Fibroblast of lung (primary cell): ENCODE measurements around the gene SMOC2. TPM values are rescaled to one million over a fixed set of nuclear protein-coding genes. Genes with fewer than 3 reads are reported as not detected.

ENCODE experiments used
- DNase-seq, 2 donors: peaks; one replicate each; pipeline versions ENCODE4 v3.0.0 to v3.0.0-alpha.2; 2010; ENCODE audit warnings: low read depth in 2 of 2
- H2AFZ ChIP-seq: 2 replicates; pipeline ENCODE4 v1.5.1; 2012; ENCODE audit warnings: low read length, control low read depth, inconsistent platforms
- H3K27ac ChIP-seq: 2 replicates; pipeline ENCODE4 v1.5.1; 2011; ENCODE audit warnings: low read length, control low read depth; ENCODE audit not compliant: insufficient read depth
- H3K27me3 ChIP-seq: 2 replicates; pipeline ENCODE4 v1.5.1; 2011; ENCODE audit warnings: mild to moderate bottlenecking, low read length; ENCODE audit not compliant: control insufficient read depth, insufficient read depth
- H3K36me3 ChIP-seq: 2 replicates; pipeline ENCODE4 v1.5.1; 2011; ENCODE audit warnings: low read length; ENCODE audit not compliant: control insufficient read depth, insufficient read depth
- H3K4me1 ChIP-seq: 2 replicates; pipeline ENCODE4 v1.5.1; 2011; ENCODE audit warnings: low read length; ENCODE audit not compliant: control insufficient read depth, insufficient read depth; ENCODE audit errors: extremely low read depth
- H3K4me2 ChIP-seq: 2 replicates; pipeline ENCODE4 v1.5.1; 2011; ENCODE audit warnings: low read length, control low read depth; ENCODE audit not compliant: insufficient read depth; ENCODE audit errors: extremely low read depth
- H3K4me3 ChIP-seq, 4 experiments: fragments of 200-600 bp in 1 of 4; sonication (generic) in 1 of 4; replicated peaks in 1 of 4; 2 replicates each; pipeline ENCODE4 v1.5.1; 2011 to 2016; ENCODE audit warnings: low read length in 4 of 4, low read depth in 3 of 4, mild to moderate bottlenecking in 3 of 4, control low read depth in 2 of 4, inconsistent platforms in 1 of 4, mixed read lengths in 1 of 4; ENCODE audit not compliant: insufficient read depth in 1 of 4; ENCODE audit errors: control extremely low read depth in 1 of 4
- H3K79me2 ChIP-seq: 2 replicates; pipeline ENCODE4 v1.5.1; 2012; ENCODE audit warnings: mild to moderate bottlenecking, low read length, inconsistent platforms; ENCODE audit not compliant: control insufficient read depth, insufficient read depth
- H3K9ac ChIP-seq: 2 replicates; pipeline ENCODE4 v1.5.1; 2011; ENCODE audit warnings: mild to moderate bottlenecking, low read length, control low read depth; ENCODE audit not compliant: insufficient read depth
- H3K9me3 ChIP-seq: 2 replicates; pipeline ENCODE4 v1.5.1; 2012; ENCODE audit warnings: low read depth, low read length; ENCODE audit not compliant: control insufficient read depth, insufficient read depth
- H4K20me1 ChIP-seq: 2 replicates; pipeline ENCODE4 v1.5.1; 2011; ENCODE audit warnings: low read length; ENCODE audit not compliant: control insufficient read depth, insufficient read depth; ENCODE audit errors: extremely low read depth
- EZH2 ChIP-seq: IDR thresholded peaks from 2 replicates; pipeline ENCODE4 v1.5.1; 2012; ENCODE audit warnings: low read length, control low read depth, mild to moderate bottlenecking; ENCODE audit errors: missing control alignments
- polyA plus RNA-seq, 2 donors: library from polyadenylated mRNA; depleted of rRNA in 1 of 2; stranded (reverse) in 1 of 2; unstranded in 1 of 2; fragments of >200 nt; gene quantifications; 2 replicates each; pipeline ENCODE4 v1.2.1, GENCODE V29; 2011 to 2012; ENCODE audit warnings: missing spikeins in 1 of 2
- total RNA-seq: library from RNA; depleted of rRNA; stranded (reverse); fragments of >200 nt; gene quantifications from 2 replicates; pipeline ENCODE4 v1.2.1, GENCODE V29; 2014
- TF ChIP-seq, protein P1 (sequence below), 2 donors: IDR thresholded peaks in 1 of 2; conservative IDR thresholded peaks in 1 of 2; 1 replicate in 1 of 2; 2 replicates in 1 of 2; pipeline ENCODE4 v1.5.1; 2011 to 2012; ENCODE audit warnings: low read length in 2 of 2, control low read depth in 1 of 2, inconsistent platforms in 1 of 2, low read depth in 1 of 2, mild to moderate bottlenecking in 1 of 2

The SMOC2 gene
- total and polyA plus RNA-seq, 2 donors (not counting 1 experiment from before 2014, with no cell fraction given): not detected

- no peak overlapping the region for H3K9ac ChIP-seq
- H3K4me2 ChIP-seq: no peak overlapping the region
- H3K27ac ChIP-seq: no peak overlapping the region
- H3K9me3 ChIP-seq: no peaks in the 10 kb centered on the region
- H3K27me3 ChIP-seq: no peaks in the 10 kb centered on the region
- H2AFZ ChIP-seq: no peak overlapping the region
- no peaks in the 10 kb centered on the region for H3K79me2 ChIP-seq
- no peak overlapping the region for H3K4me3 ChIP-seq
- no peak for DNase-seq
- TF ChIP-seq EZH2: no peak
- TF ChIP-seq, protein P1, sequence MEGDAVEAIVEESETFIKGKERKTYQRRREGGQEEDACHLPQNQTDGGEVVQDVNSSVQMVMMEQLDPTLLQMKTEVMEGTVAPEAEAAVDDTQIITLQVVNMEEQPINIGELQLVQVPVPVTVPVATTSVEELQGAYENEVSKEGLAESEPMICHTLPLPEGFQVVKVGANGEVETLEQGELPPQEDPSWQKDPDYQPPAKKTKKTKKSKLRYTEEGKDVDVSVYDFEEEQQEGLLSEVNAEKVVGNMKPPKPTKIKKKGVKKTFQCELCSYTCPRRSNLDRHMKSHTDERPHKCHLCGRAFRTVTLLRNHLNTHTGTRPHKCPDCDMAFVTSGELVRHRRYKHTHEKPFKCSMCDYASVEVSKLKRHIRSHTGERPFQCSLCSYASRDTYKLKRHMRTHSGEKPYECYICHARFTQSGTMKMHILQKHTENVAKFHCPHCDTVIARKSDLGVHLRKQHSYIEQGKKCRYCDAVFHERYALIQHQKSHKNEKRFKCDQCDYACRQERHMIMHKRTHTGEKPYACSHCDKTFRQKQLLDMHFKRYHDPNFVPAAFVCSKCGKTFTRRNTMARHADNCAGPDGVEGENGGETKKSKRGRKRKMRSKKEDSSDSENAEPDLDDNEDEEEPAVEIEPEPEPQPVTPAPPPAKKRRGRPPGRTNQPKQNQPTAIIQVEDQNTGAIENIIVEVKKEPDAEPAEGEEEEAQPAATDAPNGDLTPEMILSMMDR (conservative IDR thresholded peaks at IDR 0.05 in 1 of 2, IDR thresholded peaks at IDR 0.05 in 1 of 2; ENCODE audit: low read depth in 1 of 2, low read length in 2 of 2): no peak
- H4K20me1 ChIP-seq: no peaks in the 10 kb centered on the region
- H3K4me1 ChIP-seq: no peaks in the 10 kb centered on the region
- no peaks in the 10 kb centered on the region for H3K36me3 ChIP-seq
Observed at GRCh38 chr6:168581706-168582105, 140.7 kb downstream of the SMOC2 start.

- H3K9ac ChIP-seq: no peak overlapping the region
- H4K20me1 ChIP-seq: no peaks in the 10 kb centered on the region
- H3K9me3 ChIP-seq: no peaks in the 10 kb centered on the region
- TF ChIP-seq, protein P1 (conservative IDR thresholded peaks at IDR 0.05 in 1 of 2, IDR thresholded peaks at IDR 0.05 in 1 of 2; ENCODE audit: low read depth in 1 of 2, low read length in 2 of 2): no peak
- no peak for TF ChIP-seq EZH2
- no peaks in the 10 kb centered on the region for H3K36me3 ChIP-seq
- no peaks in the 10 kb centered on the region for H3K4me1 ChIP-seq
- no peaks in the 10 kb centered on the region for H3K79me2 ChIP-seq
- H2AFZ ChIP-seq: no peak overlapping the region
- H3K4me2 ChIP-seq: no peak overlapping the region
- DNase-seq: no peak
- no peaks in the 10 kb centered on the region for H3K27me3 ChIP-seq
- no peak overlapping the region for H3K27ac ChIP-seq
- H3K4me3 ChIP-seq: no peak overlapping the region
Observed at GRCh38 chr6:168582571-168582981, 141.6 kb downstream of the SMOC2 start.

DNA sequence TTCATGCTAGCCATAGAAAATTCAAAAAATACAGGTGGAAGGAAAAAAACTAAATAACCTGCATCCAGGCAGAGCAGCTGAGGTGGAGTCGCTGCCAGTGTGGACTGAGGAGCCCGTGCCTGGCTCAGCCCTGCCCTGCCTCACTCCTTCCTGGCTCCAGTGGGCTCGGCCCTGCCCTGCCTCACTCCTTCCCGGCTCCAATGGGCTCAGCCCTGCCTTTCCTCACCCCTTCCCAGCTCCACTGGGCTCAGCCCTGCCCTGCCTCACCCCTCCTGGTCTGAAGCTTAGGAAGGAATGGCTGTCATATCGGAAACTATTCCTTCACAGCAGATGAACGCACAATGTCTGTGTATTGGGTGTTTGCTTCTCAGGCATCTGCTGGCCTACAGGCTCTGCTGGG, 142.1 kb downstream of the SMOC2 start:
- H3K4me2 ChIP-seq: no peak overlapping the region
- no peak overlapping the region for H3K4me3 ChIP-seq
- TF ChIP-seq, protein P1 (conservative IDR thresholded peaks at IDR 0.05 in 1 of 2, IDR thresholded peaks at IDR 0.05 in 1 of 2; ENCODE audit: low read depth in 1 of 2, low read length in 2 of 2): no peak
- no peak for TF ChIP-seq EZH2
- DNase-seq: no peak
- no peaks in the 10 kb centered on the region for H3K9me3 ChIP-seq
- no peaks in the 10 kb centered on the region for H3K27me3 ChIP-seq
- no peak overlapping the region for H2AFZ ChIP-seq
- H3K36me3 ChIP-seq: no peaks in the 10 kb centered on the region
- no peak overlapping the region for H3K27ac ChIP-seq
- H3K9ac ChIP-seq: no peak overlapping the region
- H3K79me2 ChIP-seq: no peaks in the 10 kb centered on the region
- no peaks in the 10 kb centered on the region for H3K4me1 ChIP-seq
- H4K20me1 ChIP-seq: no peaks in the 10 kb centered on the region
